Stimulated activated CD4-positive, alpha-beta T cell treated with anti-CD3 and anti-CD28 coated beads, Interleukin-15, amount 100 ng/mL, for 48 hours (primary cell): ENCODE results near the gene FAM209A.
"Not testable (repeated sequence)": the region's sequence is repeated elsewhere in the genome, so short reads cannot be mapped to it uniquely, and the experiment has no call there.

Experiments used
- DNase-seq, 2 donors: peaks; one replicate each; pipeline ENCODE4 v3.0.0-alpha.2; 2020; ENCODE audit warnings: low read depth in 2 of 2

Gene FAM209A, protein sequence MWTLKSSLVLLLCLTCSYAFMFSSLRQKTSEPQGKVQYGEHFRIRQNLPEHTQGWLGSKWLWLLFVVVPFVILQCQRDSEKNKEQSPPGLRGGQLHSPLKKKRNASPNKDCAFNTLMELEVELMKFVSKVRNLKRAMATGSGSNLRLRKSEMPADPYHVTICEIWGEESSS

DNA sequence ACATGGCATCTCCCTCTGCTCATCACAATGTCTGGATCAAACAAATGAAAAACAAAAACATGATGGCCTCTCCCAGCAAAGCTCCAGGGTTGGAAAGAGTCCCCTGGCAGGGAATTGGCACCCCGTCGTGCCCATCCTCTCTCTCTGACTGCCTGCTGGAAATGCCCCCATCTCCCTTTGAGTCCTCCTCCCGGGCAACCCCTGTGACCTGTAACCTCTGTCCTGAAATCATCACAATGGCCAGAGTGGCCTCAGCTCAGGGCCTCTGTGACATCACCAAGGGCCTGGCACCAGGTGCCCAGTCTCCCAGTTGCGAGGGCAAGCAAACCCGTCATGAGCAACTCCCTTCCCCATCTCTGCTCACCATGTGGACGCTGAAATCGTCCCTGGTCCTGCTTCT, at the start of gene FAM209A:
FAM209A (plus strand) TSS at position 301 of the 400 bp plus-strand sequence; CDS start at position 366, 65 bp downstream.
- DNase-seq: not testable (repeated sequence)

DNA sequence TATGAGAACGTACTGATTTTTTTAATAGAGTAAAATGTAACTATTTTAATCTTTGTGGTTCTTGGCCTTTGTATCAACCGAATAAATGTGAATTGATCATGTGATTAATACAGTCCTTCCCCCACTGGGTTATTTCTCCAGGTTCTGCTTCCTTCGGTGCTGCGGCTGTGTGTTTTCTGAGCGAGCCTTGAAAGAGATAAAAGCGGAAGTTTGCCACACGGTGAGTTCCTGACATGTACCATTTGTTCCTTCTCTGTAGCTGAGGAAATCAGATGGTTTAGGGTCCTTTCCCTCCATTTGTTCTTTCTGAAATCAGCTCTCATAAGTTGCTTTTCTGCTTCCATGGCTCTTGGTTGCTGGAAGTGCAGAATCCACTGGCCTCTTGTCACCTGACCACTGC, 40.6 kb upstream of the FAM209A start:
- DNase-seq: no peak

DNA sequence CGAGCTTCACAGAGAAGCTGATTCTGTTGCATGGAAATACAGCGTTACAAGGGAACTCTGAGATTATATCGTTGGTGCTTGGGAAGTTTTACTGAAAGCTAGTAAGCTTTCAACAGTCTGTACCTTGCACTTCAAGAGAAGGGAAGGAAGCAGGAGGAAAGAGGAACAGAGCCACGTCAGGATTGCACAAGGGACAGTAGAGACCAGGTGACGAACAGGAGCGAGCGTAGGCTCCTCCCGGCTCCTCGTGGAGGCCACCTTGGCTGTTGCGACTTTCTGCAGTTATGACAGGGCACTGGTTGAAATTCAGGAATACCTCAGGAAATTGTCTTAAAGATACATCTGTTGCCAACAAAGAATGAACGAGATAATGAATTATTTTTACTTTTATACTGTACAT, 37.3 kb upstream of the FAM209A start:
- DNase-seq: no peak

GRCh38 chr20:56488566-56488965, 36.0 kb upstream of the FAM209A start:
- DNase-seq: no peak

DNA sequence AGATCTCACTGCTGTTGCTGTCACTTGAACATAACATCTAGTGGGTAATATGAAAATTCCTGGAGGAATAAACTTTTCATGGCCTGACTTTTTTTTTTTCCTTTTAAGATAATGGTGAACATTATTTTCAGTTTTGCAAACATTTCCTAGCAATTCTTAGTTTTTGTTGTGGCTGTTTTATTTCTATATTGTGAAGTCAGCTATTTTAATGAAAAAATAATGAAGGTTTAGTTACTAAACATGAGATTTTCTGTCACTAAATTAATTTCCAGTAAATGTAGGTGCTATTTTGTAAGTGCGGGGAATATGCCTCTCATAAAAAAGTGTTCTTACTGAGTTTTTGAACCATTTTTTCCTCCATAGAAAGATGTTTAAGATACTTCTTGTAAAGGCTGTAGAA, 23.4 kb upstream of the FAM209A start:
- DNase-seq: no peak

DNA sequence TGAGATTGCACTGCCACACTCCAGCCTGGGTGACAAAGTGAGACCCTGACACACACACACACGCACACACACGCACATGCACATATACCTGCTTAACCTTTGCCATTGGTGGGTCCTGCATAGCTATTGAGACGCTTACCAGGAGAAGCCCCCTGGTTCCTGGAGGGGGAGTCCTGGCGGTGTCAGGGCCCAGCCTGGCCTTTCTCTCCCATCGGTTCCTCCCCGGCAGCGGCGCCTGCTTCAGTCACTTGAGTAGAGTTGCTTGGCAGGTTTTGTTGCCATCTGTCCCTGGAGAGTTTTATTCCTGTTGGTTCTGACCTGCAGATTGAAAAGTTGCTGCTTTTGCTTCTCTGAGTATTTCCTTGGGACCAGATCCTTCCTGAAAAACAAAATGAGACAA, 20.6 kb upstream of the FAM209A start:
- no peak for DNase-seq

DNA sequence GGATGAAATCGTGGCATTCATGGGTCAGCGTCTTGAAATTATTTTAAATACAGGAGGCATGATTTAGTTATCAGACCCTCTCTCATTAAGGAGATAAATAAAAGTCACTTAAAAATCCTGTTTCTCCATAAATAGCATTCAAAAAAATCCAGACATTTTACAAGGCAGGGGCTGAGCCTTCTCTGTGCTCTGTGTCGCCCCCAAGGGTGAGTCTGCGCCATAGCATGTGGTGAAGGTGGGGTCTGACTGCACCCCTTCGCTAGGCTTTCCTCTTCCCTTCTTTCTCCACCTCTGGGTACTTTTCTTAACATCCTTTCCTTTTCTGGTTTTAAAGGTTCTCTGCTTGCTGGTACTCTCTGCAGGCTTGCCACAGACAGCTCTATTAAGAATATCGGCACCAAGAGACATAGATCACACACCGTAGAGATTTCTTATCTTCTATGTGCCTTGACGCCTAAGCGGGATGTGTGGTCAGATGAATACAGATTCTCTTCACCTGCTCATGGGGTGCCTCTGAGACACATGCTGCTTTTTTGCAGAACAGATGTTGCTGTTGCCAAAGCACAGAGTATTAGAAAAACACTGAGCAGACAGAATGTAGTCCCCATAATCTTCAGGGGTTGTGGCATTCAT, 20.1 kb upstream of the FAM209A start:
- peak in 1 of 2 donors; percentile 7 for DNase-seq

DNA sequence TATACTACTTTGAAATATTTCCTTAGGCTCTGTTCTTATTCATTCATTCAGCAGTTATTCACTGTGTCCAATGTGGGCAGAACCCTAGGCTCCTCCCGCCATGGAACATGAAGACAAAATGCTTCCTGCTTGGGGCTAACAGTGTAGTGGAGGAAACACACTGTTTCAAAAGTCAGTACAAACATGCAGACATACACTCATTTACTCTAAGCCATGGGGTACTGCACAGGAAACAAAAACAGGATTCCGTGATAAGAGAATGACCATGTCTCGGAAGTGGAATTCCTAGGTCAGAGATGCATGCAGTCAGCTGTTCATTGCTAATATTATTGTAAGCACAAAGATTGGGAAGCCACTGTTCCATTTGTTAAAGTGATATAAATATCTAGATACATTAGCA, 18.4 kb upstream of the FAM209A start:
- DNase-seq: no peak

DNA sequence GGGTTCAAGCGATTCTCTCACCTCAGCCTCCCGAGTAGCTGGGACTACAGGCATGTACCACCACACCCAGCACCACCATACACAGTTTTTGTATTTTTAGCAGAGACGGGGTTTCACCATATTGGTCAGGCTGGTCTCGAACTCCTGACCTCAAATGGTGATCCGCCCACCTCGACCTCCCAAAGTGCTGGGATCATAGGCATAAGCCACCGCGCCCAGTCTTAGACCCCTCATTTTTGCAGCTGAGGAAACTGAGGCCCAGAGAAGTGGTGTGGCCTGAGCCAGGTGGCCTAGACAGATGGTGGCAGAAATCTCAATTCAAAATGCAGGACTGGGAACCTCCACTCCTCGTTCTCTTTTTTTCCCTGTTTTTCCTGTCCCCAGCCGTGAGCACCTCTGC, 12.6 kb upstream of the FAM209A start:
- no peak for DNase-seq

DNA sequence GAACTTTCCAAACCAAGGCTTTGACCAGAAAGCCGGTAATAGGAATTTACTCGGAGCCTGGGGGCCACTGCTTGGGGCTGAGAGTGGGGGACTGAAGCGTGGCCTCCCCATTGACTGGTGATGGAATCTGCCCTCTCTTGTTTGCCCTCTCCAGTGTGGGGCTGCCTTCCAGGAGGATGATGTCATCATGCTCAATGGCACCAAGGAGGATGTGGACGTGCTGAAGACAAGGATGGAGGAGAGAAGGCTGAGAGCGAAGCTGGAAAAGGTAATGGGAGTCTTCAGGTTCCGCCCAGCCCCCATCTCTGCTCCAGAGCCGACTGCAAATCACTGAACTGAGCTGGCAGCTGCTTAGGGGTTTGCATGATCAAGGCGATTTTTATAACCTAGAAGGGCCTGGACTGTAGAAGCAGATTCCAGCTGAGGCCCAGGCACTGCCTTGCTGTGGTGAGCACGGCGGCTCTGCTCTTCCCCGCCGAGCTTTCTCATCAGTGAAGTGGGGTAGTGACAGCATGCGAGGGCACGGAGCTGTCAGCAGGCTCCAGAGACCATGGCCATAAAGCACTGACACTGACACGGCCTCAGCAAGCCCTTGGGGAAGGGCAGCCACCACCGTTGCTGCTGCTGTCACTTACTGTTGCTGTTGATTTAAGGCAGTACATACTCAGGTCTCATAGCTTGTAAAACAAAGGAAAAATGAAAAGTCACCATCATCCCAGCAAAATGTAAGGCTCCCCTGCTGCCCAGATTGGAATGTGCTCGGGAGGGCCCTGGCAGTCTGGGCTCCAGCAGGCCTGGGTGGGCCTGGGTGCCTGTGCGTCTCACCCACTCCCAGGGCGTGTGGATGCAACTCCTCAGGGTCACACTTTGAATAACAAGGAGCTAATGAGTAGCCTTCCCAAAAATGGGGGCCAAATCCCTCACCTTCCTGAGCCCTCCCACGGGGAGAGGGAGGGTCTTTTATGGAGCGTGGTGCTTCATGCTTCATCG, 11.1 kb upstream of the FAM209A start:
- DNase-seq: no peak

DNA sequence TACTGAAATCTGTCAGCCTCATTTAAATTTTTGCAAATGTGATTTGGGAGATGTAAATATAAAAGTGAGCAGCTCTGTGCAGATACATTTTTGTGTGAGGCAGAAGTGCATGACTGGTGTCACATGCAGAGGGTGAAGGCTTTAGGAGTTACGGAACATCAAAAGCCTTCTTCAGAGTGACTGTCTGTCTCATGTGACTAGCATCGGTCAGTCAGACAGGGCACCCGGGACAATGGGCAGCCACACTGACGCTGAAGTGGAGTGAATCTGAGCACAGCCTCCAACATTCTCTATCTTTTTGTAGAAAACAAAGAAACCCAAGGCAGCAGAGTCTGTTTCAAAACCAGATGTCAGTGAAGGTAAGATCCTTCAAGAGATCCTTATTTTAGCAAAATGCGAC, 7.9 kb upstream of the FAM209A start:
- DNase-seq: no peak

DNA sequence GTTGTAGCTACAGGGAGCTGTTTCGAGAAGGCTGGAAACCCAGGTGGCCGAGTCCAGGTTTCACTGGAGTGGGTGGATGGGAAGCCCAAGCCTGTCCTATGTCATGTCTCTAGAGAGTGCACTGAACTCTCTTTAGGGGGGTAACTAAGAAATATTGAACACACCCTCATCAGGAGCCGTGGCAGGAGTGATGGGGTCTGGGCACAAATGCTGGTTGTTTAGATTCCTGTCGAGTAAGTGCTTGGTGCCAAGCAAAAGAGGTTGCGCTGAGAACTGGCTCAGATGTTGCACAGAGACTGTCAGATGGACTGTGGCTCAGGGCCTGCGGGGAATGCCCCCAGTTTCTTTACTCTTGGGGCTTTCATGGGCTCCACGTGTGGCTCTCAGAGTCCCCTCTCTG, 7.3 kb upstream of the FAM209A start:
- DNase-seq: no peak

GRCh38 chr20:56517641-56518040, 6.9 kb upstream of the FAM209A start:
- no peak for DNase-seq

DNA sequence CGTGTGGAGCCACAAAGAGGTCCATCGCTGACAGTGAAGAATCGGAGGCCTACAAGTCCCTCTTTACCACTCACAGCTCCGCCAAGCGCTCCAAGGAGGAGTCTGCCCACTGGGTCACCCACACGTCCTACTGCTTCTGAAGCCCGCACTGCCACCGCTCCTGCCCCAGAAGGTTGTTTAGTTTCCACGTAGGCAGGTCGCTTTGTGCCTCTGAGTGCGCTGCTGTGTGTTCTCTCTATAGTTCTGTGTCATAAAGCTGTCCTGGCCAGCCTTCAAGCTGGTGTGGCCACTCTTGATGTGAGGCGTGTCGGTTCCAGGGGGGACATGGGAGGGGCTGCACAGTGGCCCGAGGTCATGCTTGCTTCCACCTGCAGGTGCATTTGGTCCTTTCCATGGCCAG, 6.4 kb upstream of the FAM209A start:
- no peak for DNase-seq

- no peak for DNase-seq
Observed at GRCh38 chr20:56518721-56519398, 5.7 kb upstream of the FAM209A start.

- DNase-seq: no peak
Observed at GRCh38 chr20:56519551-56519950, 5.0 kb upstream of the FAM209A start.

DNA sequence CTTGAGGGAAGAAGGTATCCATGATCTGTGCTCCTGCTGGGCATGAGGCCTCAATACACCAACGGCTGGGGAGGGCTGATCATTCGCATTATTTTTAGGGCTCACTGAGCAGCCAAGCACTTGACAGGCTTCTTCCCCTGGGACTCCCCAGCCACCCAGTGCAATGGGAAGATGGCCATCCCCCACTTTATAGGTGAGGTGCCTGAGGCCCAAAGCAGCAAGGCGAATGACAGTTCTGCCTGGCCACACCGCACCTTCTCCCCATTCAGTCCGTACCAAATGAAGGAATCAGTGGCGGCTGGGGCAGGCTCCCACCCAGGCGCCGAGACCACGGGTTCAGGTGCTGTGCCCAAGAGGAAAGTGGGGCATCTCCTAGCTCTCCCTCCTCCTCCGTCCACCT, 4.4 kb upstream of the FAM209A start:
- DNase-seq: no peak

- not testable (repeated sequence) for DNase-seq
Observed at GRCh38 chr20:56520746-56521354, 3.7 kb upstream of the FAM209A start.

DNA sequence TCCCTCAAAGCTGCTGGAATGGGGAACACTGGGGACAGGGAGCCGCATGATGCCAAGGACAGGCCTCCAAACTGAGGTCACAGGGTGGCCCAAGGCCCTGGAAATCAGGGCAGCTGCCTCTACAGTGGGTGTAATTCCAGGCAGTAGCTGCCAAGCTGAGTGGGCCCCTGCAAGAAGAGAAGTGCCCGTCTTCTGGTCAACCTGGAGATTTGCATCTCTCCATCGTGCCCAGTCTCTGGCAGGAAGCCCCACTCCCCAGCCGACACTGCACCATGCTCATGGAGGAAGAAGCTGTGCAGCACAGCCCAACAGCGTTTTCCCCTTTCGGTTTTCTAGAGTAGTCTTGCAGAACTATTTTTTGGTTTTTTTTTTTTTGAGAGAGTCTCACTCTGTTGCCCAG, 2.2 kb upstream of the FAM209A start:
- no peak for DNase-seq

DNA sequence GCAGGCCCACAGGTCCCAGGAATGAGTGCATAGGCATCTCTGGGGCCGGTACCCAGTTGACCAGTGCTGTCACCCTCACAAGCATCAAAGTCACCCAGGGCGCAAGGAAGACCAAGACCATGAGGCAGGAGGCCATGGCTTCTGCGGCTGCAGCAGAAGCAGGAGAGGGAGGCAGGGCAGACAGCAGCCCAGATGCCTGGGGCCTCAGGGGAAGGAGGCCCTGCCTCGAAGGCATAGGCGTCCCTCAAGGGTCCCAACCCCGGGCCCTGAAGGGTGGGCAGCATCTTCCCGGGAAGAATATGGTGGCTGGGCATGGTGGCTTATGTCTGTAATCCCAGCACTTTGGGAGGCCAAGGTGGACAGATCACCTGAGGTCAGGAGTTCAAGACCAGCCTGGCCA, 3.0 kb downstream of the FAM209A start:
- DNase-seq: no peak

DNA sequence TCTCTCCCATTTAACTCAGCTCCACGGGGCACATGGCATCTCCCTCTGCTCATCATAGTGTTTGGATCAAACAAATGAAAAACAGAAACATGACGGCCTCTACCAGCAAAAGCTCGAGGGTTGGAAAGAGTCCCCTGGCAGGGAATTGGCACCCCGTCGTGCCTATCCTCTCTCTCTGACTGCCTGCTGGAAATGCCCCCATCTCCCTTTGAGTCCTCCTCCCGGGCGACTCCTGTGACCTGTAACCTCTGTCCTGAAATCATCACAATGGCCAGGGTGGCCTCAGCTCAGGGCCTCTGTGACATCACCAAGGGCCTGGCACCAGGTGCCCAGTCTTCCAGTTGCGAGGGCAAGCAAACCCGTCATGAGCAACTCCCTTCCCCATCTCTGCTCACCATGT, 8.4 kb downstream of the FAM209A start, which contains the start of gene FAM209B:
FAM209B (plus strand) TSS at position 301 of the 400 bp plus-strand sequence; CDS start at position 397, 96 bp downstream.
- DNase-seq: not testable (repeated sequence)

DNA sequence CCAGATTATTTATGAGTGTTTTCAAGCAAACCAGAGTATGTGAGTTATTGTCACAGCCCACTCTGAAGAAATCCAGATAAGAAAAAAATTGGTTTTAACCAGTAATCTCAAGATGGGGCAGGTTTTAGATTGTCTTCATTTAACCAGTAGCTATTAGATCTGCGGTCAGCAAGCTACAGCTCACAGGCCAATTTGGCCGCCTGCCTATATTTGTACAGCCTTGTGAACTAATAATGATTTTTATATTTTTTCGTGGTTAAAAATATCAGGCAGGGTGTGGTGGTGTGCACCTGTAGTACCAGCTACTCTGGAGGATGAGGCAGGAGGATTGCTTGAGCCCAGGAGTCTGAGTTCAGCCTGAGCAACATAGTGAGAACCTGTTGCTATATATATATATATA, 13.5 kb downstream of the FAM209A start:
- DNase-seq: no peak
